ENCODE results near the gene MTLN.
"Not testable (repeated sequence)": the region's sequence is repeated elsewhere in the genome, so short reads cannot be mapped to it uniquely, and the experiment has no call there.

MTLN gene, protein sequence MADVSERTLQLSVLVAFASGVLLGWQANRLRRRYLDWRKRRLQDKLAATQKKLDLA

DNA sequence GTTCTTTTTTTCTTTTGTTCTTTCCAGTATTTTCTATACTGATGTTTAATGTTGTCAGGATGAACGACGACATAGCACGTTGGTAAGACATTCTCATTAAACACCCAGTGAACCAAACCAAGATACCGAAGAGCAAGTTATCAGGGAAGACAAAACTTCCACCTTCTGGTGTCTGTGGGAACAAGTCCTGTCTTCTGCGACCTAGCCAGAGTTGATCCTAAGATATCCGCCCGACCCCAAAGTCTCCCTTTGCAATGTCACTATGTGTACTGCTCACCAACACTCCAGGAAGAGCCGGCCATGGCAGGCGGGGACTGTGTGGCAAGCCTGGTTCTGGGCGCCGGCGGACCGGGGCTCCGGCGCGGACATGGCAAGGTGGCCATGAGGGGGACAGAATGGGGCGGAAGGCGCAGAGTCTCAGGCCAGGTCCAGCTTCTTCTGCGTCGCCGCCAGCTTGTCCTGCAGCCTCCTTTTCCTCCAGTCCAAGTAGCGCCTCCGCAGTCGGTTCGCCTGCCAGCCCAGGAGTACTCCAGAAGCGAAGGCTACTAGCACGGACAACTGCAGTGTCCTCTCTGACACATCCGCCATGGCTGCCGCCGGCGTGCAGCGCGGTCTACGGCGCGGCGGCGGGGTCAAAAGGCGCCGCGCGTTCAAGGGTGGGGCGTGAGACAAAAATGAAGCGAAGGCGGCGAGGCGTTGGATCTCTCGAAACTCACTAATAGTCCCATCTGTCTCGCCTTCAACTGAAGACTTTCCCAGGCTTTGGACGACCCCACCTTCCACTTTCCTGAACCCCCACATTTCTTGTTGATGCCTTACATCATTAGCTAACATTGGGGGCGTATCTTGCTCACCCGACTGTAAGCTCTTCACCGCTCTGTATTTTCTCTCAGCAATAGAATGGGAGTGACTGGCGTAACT is at the start of gene MTLN:
TSS of gene MTLN (minus strand) at position 610 of the 921 bp plus-strand sequence. CDS start at position 588, 22 bp downstream.
- no peak for DNase-seq

DNA sequence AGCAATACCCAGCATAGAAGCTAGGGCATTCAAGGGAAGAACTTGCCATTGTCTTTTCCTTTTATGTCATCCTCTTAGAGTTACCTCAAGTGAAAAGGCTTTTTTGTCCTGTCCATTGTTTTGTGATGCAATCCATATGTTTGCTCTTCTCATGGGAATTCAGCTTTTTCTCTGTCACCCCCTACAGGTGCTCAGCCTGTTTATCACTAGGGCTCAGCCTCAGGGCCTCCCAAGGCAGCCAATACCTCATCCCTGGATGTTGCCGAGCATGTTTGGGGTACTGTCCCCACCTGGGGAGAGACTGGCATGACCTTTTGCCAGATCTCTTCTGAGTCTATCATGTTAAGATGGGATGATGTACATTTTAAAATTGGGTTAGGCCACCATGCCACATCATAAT is 49.6 kb upstream of the MTLN start:
- not testable (repeated sequence) for DNase-seq

DNA sequence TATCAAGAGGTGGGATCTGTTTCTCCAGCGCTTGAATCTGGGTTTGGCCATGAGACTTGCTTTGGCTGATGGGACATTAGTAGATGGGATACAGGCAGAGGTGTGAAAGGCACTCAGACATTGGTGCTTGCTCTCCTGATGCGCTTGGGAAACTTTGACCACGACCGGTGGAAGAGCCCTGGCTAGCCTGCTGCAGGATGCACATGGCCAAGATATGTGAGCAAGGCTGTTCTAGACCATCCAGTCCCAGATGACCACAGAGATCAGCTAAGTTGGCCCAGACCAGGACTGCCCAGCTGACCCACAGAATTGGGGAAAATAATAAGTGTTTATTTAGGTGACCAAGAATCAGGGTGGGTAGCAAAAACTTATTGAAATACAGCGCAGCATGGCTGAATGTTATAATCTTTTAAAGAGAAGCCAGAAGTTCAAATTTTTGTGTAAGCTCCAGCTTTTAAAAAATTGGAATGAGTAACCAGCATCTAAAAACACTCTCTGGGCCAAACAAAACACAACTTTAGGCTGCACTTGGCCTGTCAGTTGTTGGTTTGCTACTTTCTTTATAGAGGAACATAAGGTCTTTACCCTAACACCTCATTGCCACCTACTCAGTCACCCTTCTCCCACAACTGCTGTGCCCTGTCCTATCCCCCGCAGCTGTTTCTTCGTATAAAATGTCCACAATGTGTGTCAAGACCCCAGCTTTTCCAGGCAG is 35.9 kb upstream of the MTLN start:
- DNase-seq: not testable (repeated sequence)

DNA sequence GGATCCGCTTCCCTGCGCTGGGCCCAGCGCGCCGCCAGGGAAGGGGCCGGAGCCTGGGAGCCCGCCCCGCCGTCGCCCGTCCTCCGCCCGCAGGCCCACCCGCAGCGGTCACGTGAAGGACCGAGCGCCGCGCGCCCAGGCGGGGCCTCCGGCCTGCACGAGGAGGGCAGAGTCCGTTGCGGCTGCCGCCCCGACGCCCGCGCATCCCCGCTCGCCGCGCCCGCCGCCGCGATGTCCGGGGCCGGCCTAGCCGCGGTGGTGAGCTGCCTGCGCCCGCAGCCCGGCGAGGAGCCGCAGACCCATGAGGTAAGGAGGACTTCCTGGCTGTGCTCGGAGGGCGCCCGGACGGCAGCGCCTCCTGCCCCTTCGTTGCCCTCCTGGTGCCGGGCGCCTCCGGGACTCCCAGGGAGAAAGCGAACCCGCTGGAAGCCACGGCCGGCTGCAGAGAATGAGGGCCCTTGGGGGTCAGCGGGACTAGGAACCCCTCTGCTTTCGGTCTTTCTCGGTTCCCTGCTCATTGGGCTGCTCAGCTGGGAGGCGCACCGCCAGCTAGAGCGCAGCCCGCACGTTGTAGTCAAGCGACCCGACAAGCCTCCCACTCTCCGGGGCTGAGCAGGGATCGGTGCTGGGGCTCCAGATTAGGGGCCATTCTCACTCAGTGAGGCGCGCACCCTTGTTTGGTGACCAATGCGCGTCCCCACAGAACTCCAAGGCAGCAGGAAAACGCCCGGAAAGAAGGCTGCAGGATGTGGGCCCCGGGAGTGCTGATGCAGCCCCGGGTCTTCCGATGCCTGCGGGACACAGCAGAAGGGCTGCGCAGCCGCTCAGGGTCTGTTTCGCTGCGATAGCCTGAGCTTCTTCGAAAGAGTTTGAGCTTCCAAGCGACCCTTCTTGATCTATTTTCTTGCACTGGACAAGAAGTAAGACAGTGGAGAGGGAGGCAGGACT is 33.4 kb upstream of the MTLN start:
- DNase-seq: not testable (repeated sequence)

DNA sequence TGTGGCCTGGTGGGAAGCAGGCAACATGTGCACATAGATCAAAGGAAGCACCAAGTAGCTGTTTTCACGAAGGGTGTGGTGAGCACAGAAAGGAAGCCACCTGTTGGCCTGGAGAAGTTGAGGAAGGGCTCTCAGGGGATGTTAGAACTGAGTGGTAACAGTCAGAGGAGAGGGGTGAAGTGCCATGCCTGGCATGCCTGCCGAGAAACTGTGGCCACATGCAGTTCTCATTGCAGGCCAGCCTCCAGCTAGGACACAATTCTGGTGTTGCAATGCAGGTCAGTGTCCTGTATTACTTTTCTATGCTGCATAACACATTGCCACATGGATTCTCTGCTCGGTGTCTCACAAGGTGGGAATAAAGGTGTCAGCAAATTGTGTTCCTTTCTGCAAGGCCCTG is 30.9 kb upstream of the MTLN start:
- not testable (repeated sequence) for DNase-seq

DNA sequence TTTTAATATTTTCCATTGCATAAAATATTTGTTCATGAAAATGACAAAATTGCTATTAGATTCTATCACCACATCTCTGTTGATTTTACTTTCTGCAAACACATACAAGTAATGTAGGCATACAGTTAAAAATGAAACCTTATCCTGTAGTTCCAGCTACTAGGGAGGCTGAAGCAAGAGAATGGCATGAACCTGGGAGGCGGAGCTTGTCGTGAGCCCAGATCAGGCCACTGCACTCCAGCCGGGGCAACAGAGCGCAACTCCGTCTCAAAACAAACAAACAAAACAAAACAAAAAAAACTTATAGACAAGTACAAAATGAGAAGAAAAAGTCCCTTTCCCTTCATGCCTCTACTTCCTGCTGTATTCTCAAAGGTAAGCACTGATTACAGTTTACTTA is 22.2 kb upstream of the MTLN start:
- DNase-seq: not testable (repeated sequence)

DNA sequence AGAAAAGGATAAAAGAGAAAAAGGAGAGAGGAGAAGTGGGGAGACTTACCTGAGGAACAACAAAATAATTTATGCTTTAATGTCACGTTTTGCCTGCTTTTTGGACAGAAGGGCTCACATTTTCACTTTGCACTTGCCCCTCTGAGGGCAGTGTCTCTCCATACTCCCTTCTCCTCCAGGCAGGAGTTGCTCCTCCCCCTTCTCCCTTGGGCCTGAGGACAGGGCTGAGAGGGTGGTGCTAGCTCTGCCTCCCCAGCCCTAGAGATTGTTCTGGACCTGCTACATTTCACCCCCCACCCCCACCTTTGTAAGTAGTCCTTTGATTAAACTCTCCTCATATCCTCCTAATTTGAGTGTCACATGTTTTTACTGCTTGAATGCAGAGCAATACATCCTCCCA is 17.5 kb upstream of the MTLN start:
- not testable (repeated sequence) for DNase-seq

DNA sequence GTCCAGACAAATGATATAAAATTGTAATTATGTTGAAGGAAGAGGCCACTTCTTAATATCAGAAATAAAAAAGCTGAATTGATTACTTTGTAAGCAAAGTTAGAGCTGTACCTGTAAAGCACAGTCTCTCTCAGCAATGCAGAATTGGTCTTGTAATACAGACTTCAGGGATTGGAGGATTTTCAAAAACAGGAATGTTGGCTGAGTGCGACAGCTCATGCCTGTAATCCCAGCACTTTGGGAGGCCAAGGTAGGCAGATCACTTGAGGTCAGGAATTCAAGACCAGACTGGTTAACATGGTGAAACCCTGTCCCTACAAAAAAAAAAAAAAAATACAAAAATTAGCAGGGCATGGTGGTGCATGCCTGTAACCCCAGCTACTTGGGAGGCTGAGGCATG is 10.3 kb upstream of the MTLN start:
- DNase-seq: not testable (repeated sequence)

DNA sequence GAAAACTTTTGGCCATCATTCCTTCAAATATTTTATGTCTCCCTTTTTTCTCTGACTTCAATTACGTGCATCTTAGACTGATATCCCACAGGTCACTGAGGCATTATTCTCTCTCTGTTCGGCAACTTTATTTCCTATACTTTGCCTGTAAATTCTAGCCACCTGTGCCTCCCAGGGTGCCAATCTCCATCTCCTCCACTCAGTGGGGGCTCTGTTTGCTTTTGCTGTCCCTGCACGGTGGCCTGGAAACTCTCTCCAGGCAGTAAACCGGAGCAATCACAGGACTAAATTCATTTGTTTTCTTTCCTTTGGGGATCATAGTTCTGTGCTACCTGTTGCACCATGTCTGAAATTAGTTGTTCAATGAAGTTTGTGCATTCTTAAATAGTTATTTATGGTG is 9.6 kb upstream of the MTLN start:
- DNase-seq: no peak

DNA sequence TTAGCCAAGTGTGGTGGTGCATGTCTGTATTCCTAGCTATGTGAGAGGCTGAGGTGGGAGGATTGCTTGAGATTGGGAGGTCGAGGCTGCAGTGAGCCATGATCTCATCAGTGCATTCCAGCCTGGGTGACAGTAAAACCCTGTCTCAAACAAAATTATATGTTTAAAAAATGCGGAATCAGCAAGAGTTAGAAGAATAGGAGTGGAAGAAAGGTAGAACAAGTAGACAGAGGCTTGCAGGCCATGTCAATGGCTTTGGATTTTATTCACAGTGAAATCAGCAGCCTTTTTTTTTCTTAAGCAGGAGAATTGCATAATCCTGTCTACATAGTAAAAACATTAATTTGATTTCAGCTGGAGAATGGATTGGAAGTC is 7.8 kb upstream of the MTLN start:
- DNase-seq: no peak

DNA sequence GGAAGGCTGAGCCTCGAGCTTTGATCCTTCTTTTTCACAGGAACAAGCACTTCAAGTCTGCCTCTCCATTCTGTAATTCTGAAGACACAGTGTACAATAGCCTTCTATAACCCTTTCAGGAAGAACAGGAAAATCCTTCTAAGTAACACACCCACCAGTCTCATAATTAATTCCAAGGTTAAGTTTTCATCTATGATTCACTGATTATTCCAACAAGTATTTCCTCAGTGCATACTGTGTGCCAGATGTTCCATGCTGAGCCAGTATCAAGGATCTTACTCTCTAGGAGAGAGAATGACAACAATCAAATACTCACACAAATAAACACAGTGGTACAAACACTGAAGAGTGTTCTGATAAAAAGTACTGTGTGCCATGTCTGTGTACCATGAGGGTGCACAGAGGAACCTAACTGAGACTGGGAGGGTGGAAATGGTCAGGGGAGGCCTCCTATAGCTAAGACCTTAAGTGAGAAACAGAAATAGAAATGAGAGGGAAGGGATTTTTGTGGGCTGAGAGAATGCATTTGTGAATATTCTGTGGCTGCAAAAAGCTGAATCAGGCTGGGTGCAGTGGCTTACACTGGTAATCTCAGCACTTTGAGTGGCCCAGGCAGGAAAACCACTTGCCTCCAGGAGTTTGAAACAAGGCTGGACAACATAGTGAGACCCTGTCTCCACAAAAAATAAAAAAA is 7.3 kb upstream of the MTLN start:
- no peak for DNase-seq

DNA sequence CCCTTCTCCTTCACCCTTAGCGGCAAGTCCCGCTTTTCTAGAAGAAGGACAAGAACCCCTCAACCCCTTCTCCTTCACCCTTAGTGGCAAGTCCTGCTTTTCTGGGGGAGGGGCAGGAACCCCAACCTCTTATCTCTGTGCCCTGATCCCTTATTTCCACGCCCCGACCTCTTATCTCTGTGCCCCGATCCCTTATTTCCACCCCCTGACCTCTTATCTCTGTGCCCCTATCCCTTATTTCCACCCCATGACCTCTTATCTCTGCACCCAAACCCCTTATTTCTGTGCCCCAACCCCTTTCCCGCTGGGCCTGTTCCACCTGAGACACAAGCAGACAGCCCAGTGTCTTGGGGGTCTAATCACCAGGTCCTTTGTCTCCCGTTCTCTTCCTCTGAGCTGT is 6.5 kb upstream of the MTLN start:
- not testable (repeated sequence) for DNase-seq

DNA sequence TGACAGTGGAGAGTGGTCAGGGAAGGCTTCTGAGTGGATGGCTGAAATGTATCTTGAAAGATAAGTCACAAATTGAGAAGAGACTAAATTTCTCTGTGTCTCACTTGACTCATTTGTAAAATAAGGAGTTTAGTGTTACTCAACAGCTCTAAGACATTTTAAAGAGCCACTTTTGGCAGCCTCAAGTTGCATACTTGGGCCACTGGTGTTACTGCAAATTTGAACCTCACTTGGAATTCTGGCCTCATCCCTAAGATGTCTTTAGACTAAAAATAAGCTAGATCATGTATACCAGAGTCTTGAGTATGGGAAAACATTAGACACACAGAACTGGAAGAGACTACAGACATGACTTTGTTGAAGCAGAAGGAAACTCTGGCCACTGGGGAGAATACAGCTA is 4.5 kb upstream of the MTLN start:
- DNase-seq: no peak

DNA sequence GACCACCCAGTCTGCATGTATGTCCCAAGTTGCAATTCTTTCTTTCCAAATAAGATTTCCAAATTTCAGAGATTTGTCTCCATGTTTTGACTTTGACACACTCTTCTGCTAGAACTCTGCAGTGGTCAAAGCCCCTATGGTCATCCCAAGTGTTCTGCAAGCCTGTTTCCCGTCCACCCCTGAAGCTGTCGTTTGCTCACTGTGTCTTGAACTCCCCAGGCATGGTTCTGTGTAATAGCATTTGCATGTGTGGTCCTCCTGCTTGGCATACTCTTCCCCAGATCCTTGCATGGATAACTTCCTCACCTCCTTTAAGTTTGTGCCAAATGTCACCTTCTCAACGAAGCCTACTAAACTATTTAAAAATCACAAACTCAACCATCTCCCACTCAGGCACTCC is 3.9 kb upstream of the MTLN start:
- DNase-seq: no peak

DNA sequence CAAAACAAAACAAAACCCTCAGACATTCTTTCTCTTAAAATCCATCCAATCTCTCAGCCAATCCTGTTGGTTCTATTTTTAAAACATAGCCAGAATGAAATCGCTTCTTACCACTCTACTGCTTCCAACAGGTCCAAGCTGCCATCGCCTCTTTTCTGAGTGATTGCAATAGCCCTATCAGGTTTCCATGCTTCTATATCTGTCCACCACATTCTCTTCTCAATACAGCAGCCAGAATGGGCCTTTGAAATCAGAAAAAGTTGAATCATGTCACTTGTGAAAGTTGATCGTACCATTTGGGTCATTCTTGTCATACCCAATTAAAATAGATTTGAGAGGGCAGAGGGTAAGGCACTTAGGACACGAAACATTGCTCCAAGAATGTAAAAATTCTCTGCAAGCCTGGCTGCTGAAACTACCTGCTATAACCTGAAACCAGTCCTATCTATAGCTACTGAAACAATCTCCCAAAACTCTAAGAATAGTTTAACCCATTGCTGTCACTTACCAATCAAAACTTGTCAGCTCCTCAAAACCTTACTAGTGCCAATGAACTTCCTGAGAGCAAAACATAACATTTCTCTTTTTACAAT is 3.3 kb upstream of the MTLN start:
- no peak for DNase-seq

DNA sequence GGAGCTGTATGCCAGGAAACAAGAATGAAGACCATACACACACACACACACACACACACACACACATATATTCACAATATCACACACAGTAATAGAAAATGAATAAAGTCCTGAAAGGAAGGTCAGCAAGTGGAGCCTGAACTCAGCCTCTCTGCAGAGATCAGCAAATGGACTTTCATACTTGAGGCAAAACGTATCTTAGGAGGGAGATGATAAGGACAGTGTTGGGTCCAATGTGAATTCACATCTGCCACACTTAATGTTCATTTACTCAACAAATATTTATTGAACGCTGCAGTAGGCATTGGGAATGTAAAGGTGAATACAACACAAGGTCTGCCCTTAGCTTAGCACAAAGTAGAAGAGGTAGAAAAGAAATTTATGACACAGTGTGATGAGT is 2.7 kb upstream of the MTLN start:
- DNase-seq: no peak

DNA sequence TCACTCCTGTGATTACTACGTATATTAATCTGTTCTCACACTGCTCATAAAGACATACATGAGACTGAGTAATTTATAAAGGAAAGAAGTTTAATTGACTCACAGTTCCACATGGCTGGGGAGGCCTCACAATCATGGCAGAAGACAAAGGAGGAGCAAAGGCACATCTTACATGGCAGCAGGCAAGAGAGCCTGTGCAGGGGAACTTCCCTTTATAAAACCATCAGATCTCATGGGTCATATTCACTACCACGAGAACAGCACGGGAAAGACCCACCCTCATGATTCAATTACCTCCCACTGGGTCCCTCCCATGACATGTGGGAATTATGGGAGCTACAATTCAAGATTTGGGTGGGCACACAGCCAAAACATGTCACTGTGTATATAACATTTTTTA is 1.2 kb upstream of the MTLN start:
- DNase-seq: not testable (repeated sequence)

DNA sequence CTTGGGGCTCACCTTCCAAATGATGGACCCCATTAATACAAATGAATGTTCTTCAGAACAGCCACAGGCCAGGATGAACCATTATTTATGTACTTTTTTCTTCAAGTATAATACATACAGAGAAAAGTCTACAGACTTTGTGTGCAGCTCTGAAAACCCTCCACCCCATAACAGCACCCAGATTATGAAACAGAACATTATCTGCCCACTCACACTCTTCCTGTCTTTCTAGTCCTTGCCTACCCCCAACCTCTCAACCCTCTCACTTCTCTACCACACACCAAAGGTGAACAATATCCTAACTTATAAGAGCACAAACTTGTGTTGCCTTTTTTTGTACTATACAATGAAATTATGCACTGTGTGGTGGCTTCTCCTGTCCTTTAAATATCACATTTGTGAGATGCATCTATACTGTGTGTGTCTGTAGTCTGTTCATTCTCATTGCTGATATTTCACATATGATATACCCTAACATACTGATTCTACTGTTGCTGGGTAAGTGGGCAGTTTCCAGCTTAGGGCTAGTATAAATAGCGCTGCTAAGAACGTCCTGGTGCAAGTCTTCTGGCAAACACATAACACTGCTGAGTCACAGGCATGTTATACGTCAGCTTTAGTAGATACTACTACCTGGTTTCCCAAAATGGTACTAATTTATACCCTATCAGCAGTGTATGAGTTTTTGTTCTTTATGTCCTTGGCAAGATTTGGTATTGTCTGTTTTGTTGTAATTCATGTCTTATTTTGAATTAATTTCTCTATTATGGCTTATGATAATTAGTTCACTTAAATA is 6.5 kb downstream of the MTLN start:
- no peak for DNase-seq

DNA sequence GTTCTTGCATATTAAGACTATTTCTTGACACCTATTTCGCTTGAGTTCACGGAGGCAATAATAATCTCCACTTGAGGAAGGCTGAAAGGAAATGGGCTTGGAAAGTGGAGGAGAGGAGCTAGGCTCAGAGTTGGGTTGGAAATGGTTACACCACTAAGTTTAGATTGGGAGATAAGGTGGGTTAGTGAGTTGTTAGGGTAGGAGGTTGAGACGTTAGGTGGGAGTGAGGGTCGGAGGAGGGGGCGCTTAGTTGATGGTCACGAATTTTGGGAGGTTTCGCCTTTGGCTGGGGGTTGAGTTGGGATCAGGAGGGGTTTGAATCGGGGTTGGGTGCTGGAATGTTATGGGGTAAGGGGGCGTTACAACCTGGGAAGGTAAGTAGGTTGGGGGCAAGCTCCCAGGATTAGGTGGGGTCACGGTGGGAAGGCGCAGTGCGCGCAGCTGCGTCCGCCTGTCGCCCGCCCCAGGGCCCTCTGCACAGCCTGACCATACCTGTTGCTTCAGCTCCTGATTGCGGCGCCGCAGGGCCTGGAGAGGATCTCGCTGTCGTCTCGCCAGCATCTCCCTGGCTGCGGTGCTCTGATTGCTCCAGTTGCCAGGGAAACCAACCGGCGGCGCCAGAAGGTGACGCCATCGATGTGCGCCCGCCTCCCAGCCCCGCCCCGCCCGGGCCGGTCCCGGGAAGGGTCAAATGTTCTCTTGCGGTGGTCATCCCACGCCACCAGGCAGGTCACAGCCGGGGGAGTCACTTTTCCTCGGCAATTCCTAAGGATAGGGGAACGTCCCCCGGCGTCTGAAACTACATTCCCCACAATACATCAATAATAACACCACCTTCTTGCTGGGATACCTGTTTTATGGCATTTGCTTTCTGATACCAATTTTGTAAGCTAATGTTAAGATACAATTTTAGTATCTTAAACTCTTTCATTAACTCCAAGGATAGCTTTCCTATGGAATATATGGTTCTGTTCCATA is 7.7 kb downstream of the MTLN start, which contains the start of gene NPHP1:
TSS of gene NPHP1 (minus strand) at position 606 of the 978 bp plus-strand sequence. CDS start at position 561, 45 bp downstream.
- DNase-seq: no peak

DNA sequence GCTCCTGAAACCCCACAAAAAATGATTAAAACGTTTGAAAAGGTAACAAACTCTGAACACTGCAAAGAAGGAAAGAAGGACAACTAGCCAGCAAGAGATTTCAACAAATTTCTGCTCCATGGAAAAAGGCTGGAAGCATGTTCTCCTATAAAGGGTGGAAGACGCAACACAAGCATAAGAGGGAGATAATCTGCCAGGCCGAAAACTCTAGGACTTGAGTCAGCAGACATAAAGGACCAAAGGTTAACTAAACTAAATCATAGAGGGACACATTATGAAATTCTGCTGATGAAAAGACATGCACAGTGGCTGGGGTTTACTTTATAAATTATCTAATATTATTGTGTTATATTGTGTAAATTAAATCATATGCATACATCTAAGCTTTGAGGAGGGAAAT is 14.3 kb downstream of the MTLN start:
- no peak for DNase-seq

All from SIG-M5 (cell line).